ENCODE measurements around the gene EXOC6B. TPM values are rescaled to one million over a fixed set of nuclear protein-coding genes. Genes with fewer than 3 reads are reported as not detected.
A peak's percentile ranks its signal among the peaks of the same experiment; 100 is the strongest.

Gene EXOC6B
- total RNA-seq, 1 experiment from 2014 or later: 34.3 TPM

- Histone ChIP-seq H3K9me2 (ENCODE audit: insufficient read depth) (no peaks in the 10 kb centered on the region), H3K36me3 (ENCODE audit: low read depth) (0 out of 2 replicates have a peak, but pooled peaks cover 9% of the 10 kb centered on the region), H3K9me3 (ENCODE audit: insufficient read depth, low read depth) (peaks cover 29% of the 10 kb centered on the region), H3K4me2 (no peak overlapping the region), H2AFZ (no peak overlapping the region), H4K20me1 (ENCODE audit: insufficient read depth) (no peaks in the 10 kb centered on the region; the same call in 1 of the 2 replicates), H3K79me2 (ENCODE audit: low read depth) (no peaks in the 10 kb centered on the region), H3K27ac (no peak overlapping the region), H3K27me3 (ENCODE audit: insufficient read depth, low read depth) (no peaks in the 10 kb centered on the region), H3F3A (ENCODE audit: insufficient read depth, low read depth) (0 out of 2 replicates have a peak, but pooled peaks cover 6% of the 10 kb centered on the region), H3K4me3 (no peak overlapping the region), H3K4me1 (replicated peaks; ENCODE audit: insufficient read depth) (peaks cover 8% of the 10 kb centered on the region)
- BruUV-seq (replicated peaks): no TSS peak
- intact Hi-C loops (cut with micrococcal nuclease; ENCODE audit: unreplicated experiment): no loop called here
- no peak for TF ChIP-seq CTCF (conservative IDR thresholded peaks at IDR 0.05)
- TF ChIP-seq EZH2 (IDR thresholded peaks at IDR 0.05; ENCODE audit: low read depth): no peak
- CTCF ChIA-PET: no interaction called here
- POLR2A ChIA-PET (ENCODE audit: unreplicated experiment): no interaction called here
- DNase-seq: no peak
Measured at GRCh38 chr2:72762276-72762675, 63.6 kb downstream of the EXOC6B start.

GRCh38 chr2:72759755-72760154 lies 66.1 kb downstream of the EXOC6B start:
- TF ChIP-seq CTCF (conservative IDR thresholded peaks at IDR 0.05) (no peak), EZH2 (IDR thresholded peaks at IDR 0.05; ENCODE audit: low read depth) (no peak)

GRCh38 chr2:72757177-72757775 lies 68.6 kb downstream of the EXOC6B start:
- no peaks in the 10 kb centered on the region for H3K27me3 ChIP-seq (ENCODE audit: insufficient read depth, low read depth)
- no peak overlapping the region for H3K27ac ChIP-seq
- peak; percentile 46 to 80 for DNase-seq
- no peak overlapping the region for H3K4me3 ChIP-seq
- ChIA-PET POLR2A (ENCODE audit: unreplicated experiment) (interaction anchor here (0.5 to 0.7 kb wide), 3 partner anchors 9 to 134 kb away, joined by 3 to 4 read pairs (median 4); no protein-coding TSS in a partner anchor), CTCF (no interaction called here)
- intact Hi-C loops (cut with micrococcal nuclease; ENCODE audit: unreplicated experiment): no loop called here
- H3K79me2 ChIP-seq (ENCODE audit: low read depth): no peaks in the 10 kb centered on the region
- H3K36me3 ChIP-seq (ENCODE audit: low read depth): no peaks in the 10 kb centered on the region
- H3K4me1 ChIP-seq (replicated peaks; ENCODE audit: insufficient read depth): no peaks in the 10 kb centered on the region; the same call in 1 of the 2 replicates
- H3F3A ChIP-seq (ENCODE audit: insufficient read depth, low read depth): no peaks in the 10 kb centered on the region
- peaks cover 14% of the 10 kb centered on the region for H3K9me3 ChIP-seq (ENCODE audit: insufficient read depth, low read depth)
- TF ChIP-seq CTCF (conservative IDR thresholded peaks at IDR 0.05) (no peak), EZH2 (IDR thresholded peaks at IDR 0.05; ENCODE audit: low read depth) (no peak)
- H3K4me2 ChIP-seq: no peak overlapping the region
- no peaks in the 10 kb centered on the region for H3K9me2 ChIP-seq (ENCODE audit: insufficient read depth)
- no peak overlapping the region for H2AFZ ChIP-seq
- BruUV-seq (replicated peaks): no TSS peak
- no peaks in the 10 kb centered on the region; the same call in 1 of the 2 replicates for H4K20me1 ChIP-seq (ENCODE audit: insufficient read depth)

More at GRCh38 chr2:72759755-72760154, 66.1 kb downstream of the EXOC6B start:
- ChIA-PET CTCF (no interaction called here), POLR2A (ENCODE audit: unreplicated experiment) (no interaction called here)
- 0 out of 2 replicates have a peak, but pooled peaks cover 9% of the 10 kb centered on the region for H3K36me3 ChIP-seq (ENCODE audit: low read depth)
- no peak for DNase-seq
- H2AFZ ChIP-seq: no peak overlapping the region
- no peaks in the 10 kb centered on the region; the same call in 1 of the 2 replicates for H3K4me1 ChIP-seq (replicated peaks; ENCODE audit: insufficient read depth)
- peaks cover 29% of the 10 kb centered on the region for H3K9me3 ChIP-seq (ENCODE audit: insufficient read depth, low read depth)
- H3K4me3 ChIP-seq: no peak overlapping the region
- H4K20me1 ChIP-seq (ENCODE audit: insufficient read depth): no peaks in the 10 kb centered on the region; the same call in 1 of the 2 replicates
- no peaks in the 10 kb centered on the region for H3K9me2 ChIP-seq (ENCODE audit: insufficient read depth)
- no peaks in the 10 kb centered on the region for H3K79me2 ChIP-seq (ENCODE audit: low read depth)
- no peak overlapping the region for H3K27ac ChIP-seq
- BruUV-seq (replicated peaks): no TSS peak
- no peaks in the 10 kb centered on the region for H3K27me3 ChIP-seq (ENCODE audit: insufficient read depth, low read depth)
- no peaks in the 10 kb centered on the region for H3F3A ChIP-seq (ENCODE audit: insufficient read depth, low read depth)
- H3K4me2 ChIP-seq: no peak overlapping the region
- intact Hi-C loops (cut with micrococcal nuclease; ENCODE audit: unreplicated experiment): no loop called here
